Spleen (tissue), 7 donors: ENCODE data around the gene FGF14.

Source experiments
- POLR2AphosphoS5 ChIP-seq, 3 donors: sonication (generic); formaldehyde crosslinking; IDR thresholded peaks; one replicate each; pipeline ENCODE4 v1.5.1; 2017; ENCODE audit warnings: antibody characterized with exemption in 3 of 3
- TF ChIP-seq, protein P1 (sequence below), 11 experiments: fragments of 200-600 bp in 7 of 11; fragments of 450-650 bp in 4 of 11; sonication (generic) in 4 of 11; IDR thresholded peaks in 8 of 11; conservative IDR thresholded peaks in 3 of 11; 1 replicate in 7 of 11; 2 replicates in 4 of 11; pipeline versions ENCODE4 v1.4.0 to v1.8.0; 2016 to 2021; ENCODE audit warnings: antibody characterized with exemption in 11 of 11, inconsistent platforms in 4 of 11, mild to moderate bottlenecking in 1 of 11
- donor health status: DM: no; HTN: no; CAD: no; lungs with moderate emphysema.
- donor health status: DM: no; HTN: no; CAD: no.
- donor health status: DM: no; HTN: no; CAD: no.

GRCh38 chr13:102294407-102295018 lies 107.3 kb downstream of the FGF14 start:
- TF ChIP-seq, protein P1, sequence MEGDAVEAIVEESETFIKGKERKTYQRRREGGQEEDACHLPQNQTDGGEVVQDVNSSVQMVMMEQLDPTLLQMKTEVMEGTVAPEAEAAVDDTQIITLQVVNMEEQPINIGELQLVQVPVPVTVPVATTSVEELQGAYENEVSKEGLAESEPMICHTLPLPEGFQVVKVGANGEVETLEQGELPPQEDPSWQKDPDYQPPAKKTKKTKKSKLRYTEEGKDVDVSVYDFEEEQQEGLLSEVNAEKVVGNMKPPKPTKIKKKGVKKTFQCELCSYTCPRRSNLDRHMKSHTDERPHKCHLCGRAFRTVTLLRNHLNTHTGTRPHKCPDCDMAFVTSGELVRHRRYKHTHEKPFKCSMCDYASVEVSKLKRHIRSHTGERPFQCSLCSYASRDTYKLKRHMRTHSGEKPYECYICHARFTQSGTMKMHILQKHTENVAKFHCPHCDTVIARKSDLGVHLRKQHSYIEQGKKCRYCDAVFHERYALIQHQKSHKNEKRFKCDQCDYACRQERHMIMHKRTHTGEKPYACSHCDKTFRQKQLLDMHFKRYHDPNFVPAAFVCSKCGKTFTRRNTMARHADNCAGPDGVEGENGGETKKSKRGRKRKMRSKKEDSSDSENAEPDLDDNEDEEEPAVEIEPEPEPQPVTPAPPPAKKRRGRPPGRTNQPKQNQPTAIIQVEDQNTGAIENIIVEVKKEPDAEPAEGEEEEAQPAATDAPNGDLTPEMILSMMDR (IDR thresholded peaks at IDR 0.05 in 8 of 11, conservative IDR thresholded peaks at IDR 0.05 in 3 of 11) = no peak
- TF ChIP-seq POLR2AphosphoS5 (IDR thresholded peaks at IDR 0.05) = no peak
